Measurements from ENCODE around the gene SLC1A4.
"Not testable (repeated sequence)": the region's sequence is repeated elsewhere in the genome, so short reads cannot be mapped to it uniquely, and the experiment has no call there.

SLC1A4 gene

GRCh38 chr2:64966017-64966416, 23.2 kb upstream of the SLC1A4 start:
- FAIRE-seq, result no peak

GRCh38 chr2:64966839-64967238, 22.4 kb upstream of the SLC1A4 start:
- no peak for FAIRE-seq

- no peak for FAIRE-seq
Measured at GRCh38 chr2:64967601-64968000, 21.6 kb upstream of the SLC1A4 start.

GRCh38 chr2:64969086-64969485, 20.1 kb upstream of the SLC1A4 start:
- FAIRE-seq, result not testable (repeated sequence)

GRCh38 chr2:64970495-64970894, 18.7 kb upstream of the SLC1A4 start:
- no peak for FAIRE-seq

GRCh38 chr2:64972426-64972825, 16.8 kb upstream of the SLC1A4 start:
- FAIRE-seq, result no peak

- no peak for FAIRE-seq
Measured at GRCh38 chr2:64972876-64973275, 16.3 kb upstream of the SLC1A4 start.

- FAIRE-seq, result no peak
Measured at GRCh38 chr2:64975232-64975821, 13.9 kb upstream of the SLC1A4 start.

GRCh38 chr2:64976276-64976675, 12.9 kb upstream of the SLC1A4 start:
- no peak for FAIRE-seq

- no peak for FAIRE-seq
Measured at GRCh38 chr2:64978514-64979268, 10.5 kb upstream of the SLC1A4 start.

- FAIRE-seq, result no peak
Measured at GRCh38 chr2:64979744-64980143, 9.5 kb upstream of the SLC1A4 start.

GRCh38 chr2:64980183-64980582, 9.0 kb upstream of the SLC1A4 start:
- FAIRE-seq, result no peak

- no peak for FAIRE-seq
Measured at GRCh38 chr2:64982311-64982857, 6.8 kb upstream of the SLC1A4 start.

- FAIRE-seq, result no peak
Measured at GRCh38 chr2:64982932-64983331, 6.3 kb upstream of the SLC1A4 start.

GRCh38 chr2:64985447-64985846, 3.8 kb upstream of the SLC1A4 start:
- FAIRE-seq, result no peak

- FAIRE-seq, result no peak
Measured at GRCh38 chr2:64987001-64987955, 1.9 kb upstream of the SLC1A4 start.

GRCh38 chr2:64987956-64988419, 1.2 kb upstream of the SLC1A4 start:
- FAIRE-seq, result no peak

GRCh38 chr2:64988420-64989125, 626 bp upstream of the SLC1A4 start:
- FAIRE-seq, result no peak

GRCh38 chr2:64989982-64990614, 899 bp downstream of the SLC1A4 start:
- no peak for FAIRE-seq

- no peak for FAIRE-seq
Measured at GRCh38 chr2:64990876-64991275, 1.7 kb downstream of the SLC1A4 start.

GRCh38 chr2:64992218-64992617, 3.0 kb downstream of the SLC1A4 start:
- no peak for FAIRE-seq

GRCh38 chr2:64992990-64993389, 3.8 kb downstream of the SLC1A4 start:
- no peak for FAIRE-seq

All from colon (tissue), 2 donors.